HEK293T (cell line): ENCODE measurements around the gene SATB2.

Experiments
- ARNT ChIP-seq: fragments of 450-650 bp; IDR thresholded peaks from 2 replicates; pipeline ENCODE4 v1.6.1; 2017; ENCODE audit warnings: mild to moderate bottlenecking
- BHLHE40 ChIP-seq: fragments of 450-650 bp; IDR thresholded peaks from 2 replicates; pipeline ENCODE4 v1.6.1; 2016; ENCODE audit warnings: mild to moderate bottlenecking, moderate library complexity, borderline replicate concordance
- ELF4 ChIP-seq: fragments of 450-650 bp; IDR thresholded peaks from 2 replicates; pipeline ENCODE4 v1.6.1; 2017; ENCODE audit warnings: antibody characterized with exemption
- FOXM1 ChIP-seq: fragments of 450-650 bp; IDR thresholded peaks from 2 replicates; pipeline ENCODE4 v1.6.1; 2017; ENCODE audit warnings: mild to moderate bottlenecking, borderline replicate concordance
- NFRKB ChIP-seq: fragments of 450-650 bp; IDR thresholded peaks from 2 replicates; pipeline ENCODE4 v1.6.1; 2016; ENCODE audit warnings: mild to moderate bottlenecking, moderate library complexity
- TARDBP ChIP-seq: fragments of 450-650 bp; IDR thresholded peaks from 2 replicates; pipeline ENCODE4 v1.6.1; 2016
- ZNF384 ChIP-seq: fragments of 450-650 bp; IDR thresholded peaks from 2 replicates; pipeline ENCODE4 v1.6.1; 2016

- TF ChIP-seq NFRKB (no peak), ARNT (no peak), ELF4 (no peak), TARDBP (no peak), ZNF384 (no peak), FOXM1 (no peak), BHLHE40 (no peak)
Observed at GRCh38 chr2:199310771-199311585, 146.8 kb downstream of the SATB2 start.
